GM18499 (cell line): ENCODE results near the gene SENP2.

Experiments used
- ATAC-seq: cut with Tn5 transposase; IDR thresholded peaks from one replicate; pipeline ENCODE4 v1.9.1; 2021; ENCODE audit warnings: moderate number of reproducible peaks; ENCODE audit not compliant: insufficient read depth, unreplicated experiment

The SENP2 gene

GRCh38 chr3:185667574-185667973 lies 81.5 kb downstream of the SENP2 start:
- no peak for ATAC-seq

GRCh38 chr3:185677146-185677829 lies 91.2 kb downstream of the SENP2 start:
- no peak for ATAC-seq

- no peak for ATAC-seq
Measured at GRCh38 chr3:185678027-185678426, 91.9 kb downstream of the SENP2 start.

GRCh38 chr3:185680231-185680630 lies 94.1 kb downstream of the SENP2 start:
- no peak for ATAC-seq
